SJSA1 (cell line): ENCODE data around the gene SPATS2L. TPM values are rescaled to one million over a fixed set of nuclear protein-coding genes. Genes with fewer than 3 reads are reported as not detected.

Experiments used
- DNase-seq, 2 experiments: peaks; one replicate each; pipeline ENCODE4 v3.0.0-alpha.2; 2015 to 2020; ENCODE audit warnings: low spot score in 2 of 2, low read depth in 1 of 2
- H3K27ac ChIP-seq: fragments of 250-450 bp; sonication (Bioruptor Pico); 2 replicates; pipeline ENCODE4 v1.5.1; 2020; ENCODE audit warnings: mild to moderate bottlenecking, moderate library complexity
- H3K27me3 ChIP-seq: fragments of 250-450 bp; sonication (Bioruptor Pico); replicated peaks from 2 replicates; pipeline ENCODE4 v1.5.1; 2020; ENCODE audit warnings: mild to moderate bottlenecking, moderate library complexity
- H3K36me3 ChIP-seq: fragments of 250-450 bp; sonication (Bioruptor Pico); 2 replicates; pipeline ENCODE4 v1.5.1; 2020; ENCODE audit warnings: mild to moderate bottlenecking
- H3K4me1 ChIP-seq: fragments of 250-450 bp; sonication (Bioruptor Pico); replicated peaks from 2 replicates; pipeline ENCODE4 v1.6.1; 2021; ENCODE audit warnings: mild to moderate bottlenecking
- H3K4me3 ChIP-seq: fragments of 250-450 bp; sonication (Bioruptor Pico); 2 replicates; pipeline ENCODE4 v1.5.1; 2020; ENCODE audit warnings: mild to moderate bottlenecking
- H3K9me3 ChIP-seq: fragments of 250-450 bp; sonication (Bioruptor Pico); replicated peaks from 2 replicates; pipeline ENCODE4 v1.5.1; 2020; ENCODE audit warnings: mild to moderate bottlenecking
- total RNA-seq: library from RNA; depleted of rRNA; stranded (reverse); fragments of >200 nt; shearing (Covaris generic); gene quantifications from 2 replicates; pipeline ENCODE4 v1.2.3, GENCODE V29; 2014

SPATS2L gene
- total RNA-seq, 1 experiment from 2014 or later = 149 TPM

- no peak overlapping the region for H3K4me3 ChIP-seq
- no peaks in the 10 kb centered on the region for H3K27me3 ChIP-seq
- H3K36me3 ChIP-seq = peaks cover 41% of the 10 kb centered on the region
- peaks cover 25% of the 10 kb centered on the region for H3K4me1 ChIP-seq
- no peaks in the 10 kb centered on the region for H3K9me3 ChIP-seq
- DNase-seq = no peak
- no peak overlapping the region for H3K27ac ChIP-seq
Measured at GRCh38 chr2:200394045-200394444, 87.6 kb downstream of the SPATS2L start.

DNA sequence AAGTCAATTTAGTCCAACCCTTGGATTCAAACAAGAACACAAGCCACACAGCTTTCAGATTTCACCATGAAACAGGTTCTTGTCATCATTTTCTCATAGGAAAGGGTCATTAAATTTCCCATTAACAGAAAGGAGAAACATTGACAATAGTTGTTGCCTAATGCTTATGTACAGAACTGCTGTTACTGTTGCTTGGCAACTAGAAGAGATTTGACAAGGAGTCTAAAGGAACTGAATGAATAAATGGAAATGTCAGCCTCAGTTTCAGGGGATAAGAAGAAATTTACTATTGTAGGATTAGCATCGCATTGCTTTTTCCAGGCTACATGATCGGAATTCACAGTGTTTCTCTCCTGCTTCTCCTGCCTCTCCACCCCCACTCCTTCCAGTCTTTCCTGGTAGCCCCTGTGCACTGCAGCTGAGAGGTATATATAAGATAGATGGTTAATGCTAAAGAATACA is 90.3 kb downstream of the SPATS2L start:
- H3K27me3 ChIP-seq = no peaks in the 10 kb centered on the region
- peaks cover 36% of the 10 kb centered on the region for H3K4me1 ChIP-seq
- peaks cover 14% of the 10 kb centered on the region for H3K36me3 ChIP-seq
- no peaks in the 10 kb centered on the region for H3K9me3 ChIP-seq
- no peak overlapping the region for H3K4me3 ChIP-seq
- peak overlapping the region; percentile 50 for H3K27ac ChIP-seq
- no peak for DNase-seq

- H3K27ac ChIP-seq = peak overlapping the region; percentile 41
- no peaks in the 10 kb centered on the region for H3K9me3 ChIP-seq
- no peaks in the 10 kb centered on the region for H3K27me3 ChIP-seq
- peaks cover 5% of the 10 kb centered on the region; the same call in 1 of the 2 replicates for H3K36me3 ChIP-seq
- no peak overlapping the region for H3K4me3 ChIP-seq
- peaks cover 36% of the 10 kb centered on the region for H3K4me1 ChIP-seq
- DNase-seq = peak in 1 of 2 experiments; percentile 75
Measured at GRCh38 chr2:200397785-200398184, 91.3 kb downstream of the SPATS2L start.

- Histone ChIP-seq H3K9me3 (no peaks in the 10 kb centered on the region), H3K4me3 (no peak overlapping the region), H3K27ac (peak overlapping the region; percentile 41), H3K27me3 (no peaks in the 10 kb centered on the region), H3K4me1 (peaks cover 38% of the 10 kb centered on the region), H3K36me3 (peaks cover 2% of the 10 kb centered on the region; the same call in 1 of the 2 replicates)
- DNase-seq = peak; percentile 58 to 69
Measured at GRCh38 chr2:200399046-200399445, 92.6 kb downstream of the SPATS2L start.

- Histone ChIP-seq H3K4me1 (peaks cover 44% of the 10 kb centered on the region), H3K36me3 (peaks cover 8% of the 10 kb centered on the region), H3K27me3 (no peaks in the 10 kb centered on the region), H3K4me3 (no peak overlapping the region), H3K9me3 (no peaks in the 10 kb centered on the region), H3K27ac (peak overlapping the region; percentile 35)
- DNase-seq = no peak
Measured at GRCh38 chr2:200399636-200400035, 93.1 kb downstream of the SPATS2L start.

- Histone ChIP-seq H3K27ac (peak overlapping the region; percentile 95), H3K4me1 (peaks cover 62% of the 10 kb centered on the region), H3K27me3 (no peaks in the 10 kb centered on the region), H3K4me3 (no peak overlapping the region), H3K9me3 (no peaks in the 10 kb centered on the region), H3K36me3 (peaks cover 20% of the 10 kb centered on the region)
- DNase-seq = no peak
Measured at GRCh38 chr2:200403814-200404213, 97.3 kb downstream of the SPATS2L start.

DNA sequence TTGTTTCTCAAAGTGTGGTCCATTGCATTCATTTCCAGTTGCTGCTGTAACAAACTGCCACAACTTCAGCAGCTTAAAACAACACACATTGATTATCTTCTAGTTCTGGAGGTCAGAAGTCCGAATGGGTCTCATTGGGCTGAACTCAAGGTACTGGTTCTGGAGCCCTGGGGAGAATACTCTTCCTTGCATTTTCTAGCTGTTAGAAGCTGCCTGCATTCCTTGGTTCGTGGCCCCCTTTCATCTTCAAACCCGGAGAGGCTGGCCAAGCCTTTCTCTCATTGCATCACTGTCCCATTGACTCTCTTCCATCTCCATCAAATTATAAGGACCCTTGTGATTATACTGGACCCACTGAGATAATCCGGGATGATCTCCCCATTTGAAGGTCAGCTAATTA is 98.1 kb downstream of the SPATS2L start:
- Histone ChIP-seq H3K36me3 (peaks cover 20% of the 10 kb centered on the region), H3K9me3 (no peaks in the 10 kb centered on the region), H3K4me1 (peaks cover 62% of the 10 kb centered on the region), H3K27ac (peak overlapping the region; percentile 95), H3K27me3 (no peaks in the 10 kb centered on the region), H3K4me3 (no peak overlapping the region)
- no peak for DNase-seq

DNA sequence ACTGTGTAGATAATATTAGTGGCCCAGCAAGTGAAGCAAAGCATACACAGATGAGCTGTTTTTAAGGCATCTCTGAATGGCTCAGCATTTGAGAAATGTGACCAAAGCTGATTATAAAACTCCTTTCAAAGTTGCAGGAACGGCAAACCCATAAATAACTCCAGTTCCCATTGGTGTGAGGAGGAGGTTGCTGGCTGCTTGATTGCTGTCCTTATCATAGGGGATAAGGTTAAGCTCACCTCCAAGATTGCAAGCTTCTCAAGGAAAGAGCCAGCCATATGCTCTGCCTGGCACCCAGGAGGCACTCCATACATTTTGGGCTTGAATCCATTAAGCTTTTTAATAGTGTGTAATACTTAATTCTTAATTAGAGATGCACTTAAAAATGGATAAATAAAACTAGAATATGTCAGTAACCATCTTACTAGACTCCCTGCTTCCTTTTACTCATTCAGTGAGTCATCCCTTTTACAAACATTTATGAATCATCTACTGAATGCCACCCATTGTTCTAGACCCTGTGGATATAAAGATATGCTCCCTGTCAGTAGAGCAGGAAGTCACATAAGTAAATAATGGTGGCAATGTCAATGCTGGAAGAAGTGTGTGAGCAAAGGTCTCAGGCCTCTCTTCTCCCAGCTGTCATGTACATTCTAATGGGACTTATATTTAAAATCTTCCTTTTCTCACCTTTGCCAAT is 99.3 kb downstream of the SPATS2L start:
- Histone ChIP-seq H3K27me3 (no peaks in the 10 kb centered on the region), H3K4me3 (no peak overlapping the region), H3K4me1 (peaks cover 65% of the 10 kb centered on the region), H3K36me3 (peaks cover 20% of the 10 kb centered on the region), H3K9me3 (no peaks in the 10 kb centered on the region), H3K27ac (peak overlapping the region; percentile 95)
- DNase-seq = peak; percentile 76 to 96

GRCh38 chr2:200406379-200406778 is 99.9 kb downstream of the SPATS2L start:
- H3K9me3 ChIP-seq = no peaks in the 10 kb centered on the region
- peaks cover 65% of the 10 kb centered on the region for H3K4me1 ChIP-seq
- peaks cover 20% of the 10 kb centered on the region for H3K36me3 ChIP-seq
- peak overlapping the region; percentile 95 for H3K27ac ChIP-seq
- DNase-seq = no peak
- H3K4me3 ChIP-seq = no peak overlapping the region
- H3K27me3 ChIP-seq = no peaks in the 10 kb centered on the region

DNA sequence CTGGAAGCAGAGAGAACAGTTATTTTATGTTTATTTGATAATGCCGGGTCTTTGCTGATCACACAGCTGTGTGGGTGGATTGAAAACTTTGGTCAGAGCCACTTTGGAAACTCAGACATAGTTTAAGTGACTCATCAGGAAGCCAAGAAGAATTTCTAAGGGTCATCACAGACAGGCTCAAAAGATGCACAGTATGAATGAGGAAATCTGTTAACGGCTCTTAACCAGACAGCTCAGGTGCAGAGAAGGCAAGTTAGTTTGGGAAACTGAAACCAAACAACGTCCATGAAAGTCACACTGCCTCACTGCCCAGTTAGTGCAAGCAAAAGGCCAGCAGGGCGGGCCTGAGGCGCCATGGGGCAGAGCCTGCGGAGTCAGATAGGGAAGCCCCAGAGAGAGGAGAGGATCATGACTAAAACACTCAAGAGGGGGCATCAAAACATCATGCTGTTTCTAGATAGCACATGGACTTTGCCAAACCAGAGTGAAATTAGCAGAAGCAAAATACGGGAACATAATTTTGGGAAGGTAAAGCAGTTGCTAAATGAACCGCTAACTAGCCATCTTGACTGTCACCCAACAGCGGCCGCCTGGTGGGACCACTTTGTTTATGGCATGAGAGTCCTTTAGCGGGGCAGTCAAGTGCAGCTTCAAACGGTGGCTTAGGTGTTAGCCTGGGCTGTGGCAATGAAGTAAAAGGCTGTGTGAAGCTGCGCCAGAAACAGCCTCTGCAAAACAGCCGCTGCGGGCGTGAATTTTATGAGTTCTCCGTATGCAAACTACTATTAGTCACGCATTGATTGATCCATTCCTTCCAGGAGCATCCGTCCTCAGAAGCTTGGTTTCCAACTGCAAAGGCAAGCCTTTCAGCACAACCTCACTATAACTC is 102.2 kb downstream of the SPATS2L start:
- peak; percentile 72 to 84 for DNase-seq
- H3K27me3 ChIP-seq = no peaks in the 10 kb centered on the region
- peak overlapping the region; percentile 6 for H3K4me3 ChIP-seq
- H3K9me3 ChIP-seq = no peaks in the 10 kb centered on the region
- H3K27ac ChIP-seq = peak overlapping the region; percentile 95
- peaks cover 65% of the 10 kb centered on the region for H3K4me1 ChIP-seq
- peaks cover 24% of the 10 kb centered on the region for H3K36me3 ChIP-seq

- Histone ChIP-seq H3K27ac (no peak overlapping the region), H3K4me3 (no peak overlapping the region), H3K27me3 (no peaks in the 10 kb centered on the region), H3K4me1 (peaks cover 37% of the 10 kb centered on the region), H3K36me3 (peaks cover 20% of the 10 kb centered on the region), H3K9me3 (no peaks in the 10 kb centered on the region)
- no peak for DNase-seq
Measured at GRCh38 chr2:200411831-200412230, 105.3 kb downstream of the SPATS2L start.

DNA sequence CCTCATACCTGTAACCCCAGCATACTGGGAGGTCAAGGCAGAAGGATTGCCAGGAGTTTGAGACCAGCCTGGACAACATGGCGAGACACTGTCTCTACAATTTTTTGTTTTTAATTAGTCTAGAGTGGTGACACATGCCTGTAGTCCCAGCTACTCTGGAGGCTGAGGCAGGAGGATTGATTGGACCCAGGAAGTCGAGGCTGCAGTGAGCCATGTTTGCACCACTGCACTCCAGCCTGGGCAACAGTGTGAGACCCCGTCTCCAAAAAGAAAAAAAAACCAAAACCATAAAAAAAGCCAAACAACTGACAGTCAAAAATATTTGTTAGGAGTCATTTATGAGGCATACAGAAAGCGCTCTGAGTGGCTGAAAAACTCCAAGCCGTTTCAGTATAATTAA is 107.9 kb downstream of the SPATS2L start:
- Histone ChIP-seq H3K27me3 (no peaks in the 10 kb centered on the region), H3K4me3 (no peak overlapping the region), H3K4me1 (peaks cover 11% of the 10 kb centered on the region), H3K36me3 (peaks cover 36% of the 10 kb centered on the region), H3K27ac (no peak overlapping the region), H3K9me3 (no peaks in the 10 kb centered on the region)
- no peak for DNase-seq

DNA sequence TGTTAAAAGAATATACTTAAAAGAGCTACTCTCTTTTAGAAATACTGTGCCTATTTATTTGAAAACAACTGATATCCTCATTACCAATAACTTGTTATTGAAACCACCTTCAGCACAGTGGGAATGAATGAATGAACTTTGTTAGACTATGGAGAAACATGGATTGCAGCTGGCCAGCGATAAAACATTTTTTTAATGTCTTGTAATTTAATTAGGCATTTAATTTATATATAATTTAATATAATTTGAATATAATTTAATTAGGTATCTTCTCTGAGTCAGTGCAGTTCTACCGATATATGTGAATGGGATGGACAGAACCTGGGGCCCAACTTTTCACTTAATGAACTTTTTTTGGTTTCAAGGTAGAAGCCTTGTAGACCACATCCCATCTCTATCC is 109.0 kb downstream of the SPATS2L start:
- Histone ChIP-seq H3K4me1 (peaks cover 2% of the 10 kb centered on the region; the same call in 1 of the 2 replicates), H3K27me3 (no peaks in the 10 kb centered on the region), H3K36me3 (peaks cover 47% of the 10 kb centered on the region), H3K27ac (no peak overlapping the region), H3K4me3 (no peak overlapping the region), H3K9me3 (no peaks in the 10 kb centered on the region)
- no peak for DNase-seq

DNA sequence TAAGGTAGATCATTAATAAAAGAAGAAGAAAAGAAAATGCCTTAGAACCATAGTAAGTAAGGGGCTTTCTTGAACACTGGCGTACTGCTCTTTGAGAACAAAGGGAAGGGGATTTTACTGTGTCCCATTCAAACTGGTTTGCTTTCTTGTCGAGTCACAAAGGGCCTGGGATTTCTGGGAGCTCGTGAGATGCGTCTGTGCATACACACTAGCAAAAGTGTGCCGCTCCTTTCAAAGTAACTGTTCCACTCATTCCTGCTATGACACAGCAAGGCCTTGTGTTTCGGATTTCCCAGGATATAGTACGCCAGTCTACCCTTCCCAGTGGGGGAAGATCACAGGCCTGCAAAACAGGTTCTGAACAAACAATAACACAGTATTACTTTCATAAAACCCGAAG is 110.4 kb downstream of the SPATS2L start:
- peaks cover 61% of the 10 kb centered on the region for H3K36me3 ChIP-seq
- DNase-seq = no peak
- no peak overlapping the region for H3K27ac ChIP-seq
- no peak overlapping the region for H3K4me3 ChIP-seq
- H3K9me3 ChIP-seq = no peaks in the 10 kb centered on the region
- no peaks in the 10 kb centered on the region for H3K4me1 ChIP-seq
- no peaks in the 10 kb centered on the region for H3K27me3 ChIP-seq
